HCT116 (cell line): Measurements from ENCODE around the gene FBN1. TPM values are rescaled to one million over a fixed set of nuclear protein-coding genes. Genes with fewer than 3 reads are reported as not detected.

Source experiments
- ATAC-seq: fragments of 200-7000 bp; cut with Tn5 transposase; 2 replicates; pipeline ENCODE4 v1.9.1; 2020; ENCODE audit warnings: mild to moderate bottlenecking, moderate library complexity
- BruUV-seq: library from RNA; stranded (reverse); fragments of 400-500 nt; replicated peaks from 2 replicates; lab custom pipeline; 2021; lab: Mats Ljungman, UMichigan
- CTCF ChIA-PET: fragments of 300-600 bp; sonication (Branson Sonifier 250); formaldehyde crosslinking; loops from one replicate; lab custom pipeline; 2021; ENCODE audit warnings: antibody characterized with exemption; lab: Charles Lee
- POLR2A ChIA-PET: fragments of 300-600, 350-600 bp; sonication (Branson Sonifier 250); formaldehyde crosslinking; loops from one replicate; lab custom pipeline; 2021; ENCODE audit warnings: antibody characterized with exemption; lab: Charles Lee
- RAD21 ChIA-PET, 2 experiments: fragments of 300-600 bp; sonication (Branson Sonifier 250); formaldehyde crosslinking; loops; one replicate each; lab custom pipeline; 2023; ENCODE audit warnings: low total read pairs in 2 of 2; ENCODE audit not compliant: uncharacterized antibody in 2 of 2, unreplicated experiment in 2 of 2, low non-redundant PET in 1 of 2; lab: Charles Lee
- DNase-seq: peaks from one replicate; pipeline ENCODE4 v3.0.0-alpha.2; 2010; ENCODE audit warnings: low read depth, low spot score
- H2AFZ ChIP-seq: fragments of 200-600 bp; shearing (Covaris generic), sonication (generic); 2 replicates; pipeline ENCODE4 v1.6.1; 2017; ENCODE audit warnings: low read depth, mixed run types, mixed read lengths, antibody characterized with exemption, low read length; ENCODE audit not compliant: poor library complexity, severe bottlenecking
- H3K27ac ChIP-seq: 2 replicates; pipeline ENCODE4 v1.5.1; 2012; ENCODE audit warnings: low read depth, low read length
- H3K27me3 ChIP-seq: fragments of 200-600 bp; sonication (generic); 2 replicates; pipeline ENCODE4 v1.6.1; 2016; ENCODE audit warnings: mixed run types, low read length, mixed read lengths; ENCODE audit not compliant: insufficient read depth
- H3K36me3 ChIP-seq, 2 experiments: fragments of 200-500 bp in 1 of 2; fragments of 200-600 bp in 1 of 2; sonication (Bioruptor generic) in 1 of 2; sonication (generic) in 1 of 2; 2 replicates each; pipeline versions ENCODE4 v1.5.1 to v1.6.1; 2014 to 2016; ENCODE audit warnings: low read length in 2 of 2, inconsistent platforms in 1 of 2, mixed read lengths in 1 of 2, mixed run types in 1 of 2; ENCODE audit not compliant: insufficient read depth in 2 of 2, control insufficient read depth in 1 of 2
- H3K4me1 ChIP-seq, 2 experiments: fragments of 200-600 bp in 1 of 2; sonication (generic) in 1 of 2; 2 replicates each; pipeline versions ENCODE4 v1.5.1 to v1.6.1; 2012 to 2017; ENCODE audit warnings: low read length in 2 of 2, inconsistent platforms in 1 of 2, mild to moderate bottlenecking in 1 of 2, mixed read lengths in 1 of 2, mixed run types in 1 of 2, moderate library complexity in 1 of 2; ENCODE audit not compliant: insufficient read depth in 2 of 2, control insufficient read depth in 1 of 2
- H3K4me2 ChIP-seq: fragments of 200-600 bp; sonication (generic); 2 replicates; pipeline ENCODE4 v1.6.1; 2017; ENCODE audit warnings: mixed run types, low read length, mixed read lengths
- H3K4me3 ChIP-seq, 2 experiments: fragments of 200-600 bp in 1 of 2; sonication (generic) in 1 of 2; replicated peaks in 1 of 2; 2 replicates each; pipeline ENCODE4 v1.5.1; 2011 to 2016; ENCODE audit warnings: low read length in 2 of 2, control low read depth in 1 of 2, low read depth in 1 of 2, mild to moderate bottlenecking in 1 of 2, mixed read lengths in 1 of 2, mixed run types in 1 of 2
- H3K79me2 ChIP-seq: fragments of 200-600 bp; sonication (generic); 2 replicates; pipeline ENCODE4 v1.6.1; 2017; ENCODE audit warnings: mild to moderate bottlenecking, mixed run types, low read length, moderate library complexity, mixed read lengths; ENCODE audit not compliant: insufficient read depth
- H3K9ac ChIP-seq: fragments of 200-600 bp; sonication (generic); 2 replicates; pipeline ENCODE4 v1.6.1; 2016; ENCODE audit warnings: low read length, mixed read lengths
- H3K9me2 ChIP-seq: fragments of 200-600 bp; sonication (generic), shearing (Covaris generic); 2 replicates; pipeline ENCODE4 v1.6.1; 2017; ENCODE audit warnings: mixed run types, mild to moderate bottlenecking, moderate library complexity; ENCODE audit not compliant: insufficient read depth
- H3K9me3 ChIP-seq, 2 experiments: fragments of 200-500 bp in 1 of 2; fragments of 200-600 bp in 1 of 2; sonication (Bioruptor generic) in 1 of 2; sonication (generic) in 1 of 2; 2 replicates each; pipeline ENCODE4 v1.6.1; 2014 to 2017; ENCODE audit warnings: low read length in 2 of 2, mixed read lengths in 2 of 2, inconsistent platforms in 1 of 2, low read depth in 1 of 2, mild to moderate bottlenecking in 1 of 2, mixed run types in 1 of 2, moderate library complexity in 1 of 2; ENCODE audit not compliant: control insufficient read depth in 1 of 2, insufficient read depth in 1 of 2
- H4K20me1 ChIP-seq: fragments of 200-600 bp; sonication (generic), shearing (Covaris generic); 2 replicates; pipeline ENCODE4 v1.6.1; 2017; ENCODE audit warnings: mixed run types, mild to moderate bottlenecking, moderate library complexity; ENCODE audit not compliant: insufficient read depth
- ATF3 ChIP-seq: IDR thresholded peaks from 2 replicates; pipeline ENCODE4 v1.6.1; 2012
- CEBPB ChIP-seq: IDR thresholded peaks from 2 replicates; pipeline ENCODE4 v1.6.1; 2012; ENCODE audit warnings: low read depth
- EGR1 ChIP-seq: IDR thresholded peaks from 2 replicates; pipeline ENCODE4 v1.6.1; 2012; ENCODE audit warnings: low read depth
- EZH2 ChIP-seq: fragments of 200-600 bp; sonication (generic); IDR thresholded peaks from 2 replicates; pipeline ENCODE4 v1.6.1; 2017; ENCODE audit warnings: antibody characterized with exemption, mixed run types
- POLR2A ChIP-seq: IDR thresholded peaks from 2 replicates; pipeline ENCODE4 v1.7.0; 2011; ENCODE audit warnings: borderline replicate concordance; ENCODE audit not compliant: insufficient read depth, insufficient read length; ENCODE audit errors: extremely low read depth
- POLR2AphosphoS5 ChIP-seq: IDR thresholded peaks from 2 replicates; pipeline ENCODE4 v1.6.1; 2011; ENCODE audit warnings: mild to moderate bottlenecking, low read depth, low read length, moderate library complexity
- REST ChIP-seq: IDR thresholded peaks from 2 replicates; pipeline ENCODE4 v1.6.1; 2012; ENCODE audit warnings: low read depth
- SP1 ChIP-seq: IDR thresholded peaks from 2 replicates; pipeline ENCODE4 v1.6.1; 2012; ENCODE audit warnings: low read depth
- TCF7L2 ChIP-seq: IDR thresholded peaks from 2 replicates; pipeline ENCODE4 v1.7.0; 2011; ENCODE audit warnings: borderline replicate concordance, inconsistent platforms; ENCODE audit not compliant: insufficient read depth, insufficient read length; ENCODE audit errors: extremely low read depth
- ZBTB33 ChIP-seq: IDR thresholded peaks from 2 replicates; pipeline ENCODE4 v1.6.1; 2011; ENCODE audit warnings: mild to moderate bottlenecking, low read length, moderate library complexity; ENCODE audit not compliant: insufficient replicate concordance; ENCODE audit errors: extremely low read depth
- ZFX ChIP-seq: fragments of 450-650 bp; IDR thresholded peaks from 2 replicates; pipeline ENCODE4 v1.6.1; 2017
- intact Hi-C: fragments of 100-400 bp; cut with micrococcal nuclease; formaldehyde crosslinking; loops from 2 replicates; pipeline ENCODE4 v1.10.0; 2022
- total RNA-seq: library from RNA; stranded (reverse); gene quantifications from one replicate; pipeline ENCODE4 v1.2.1, GENCODE V29; 2021; ENCODE audit not compliant: unreplicated experiment
- TF ChIP-seq, protein P1 (sequence below), 3 experiments: fragments of 200-600 bp in 1 of 3; sonication (generic) in 1 of 3; IDR thresholded peaks in 2 of 3; conservative IDR thresholded peaks in 1 of 3; 2 replicates each; pipeline ENCODE4 v1.5.1; 2012 to 2017; ENCODE audit warnings: low read depth in 2 of 3, low read length in 2 of 3, antibody characterized with exemption in 1 of 3, borderline replicate concordance in 1 of 3, control low read depth in 1 of 3, mild to moderate bottlenecking in 1 of 3, mixed read lengths in 1 of 3, mixed run types in 1 of 3, moderate library complexity in 1 of 3; ENCODE audit not compliant: insufficient read depth in 1 of 3

Gene FBN1
- total RNA-seq, 1 experiment from 2014 or later, result 1.7 TPM

GRCh38 chr15:48421362-48421761 is 224.1 kb downstream of the FBN1 start:
- H3K27me3 ChIP-seq, result no peaks in the 10 kb centered on the region
- H4K20me1 ChIP-seq, result no peaks in the 10 kb centered on the region
- no peak overlapping the region for H3K4me3 ChIP-seq
- no peak for ATAC-seq
- TF ChIP-seq SP1 (no peak), POLR2AphosphoS5 (no peak)
- intact Hi-C loops, result no loop called here
- H3K4me2 ChIP-seq, result no peak overlapping the region
- BruUV-seq, result no TSS peak
- ChIA-PET CTCF (no interaction called here), POLR2A (no interaction called here), RAD21 (no interaction called here)
- DNase-seq, result no peak
- no peaks in the 10 kb centered on the region for H3K79me2 ChIP-seq
- H3K9ac ChIP-seq, result no peak overlapping the region
- no peak overlapping the region for H2AFZ ChIP-seq
- no peaks in the 10 kb centered on the region for H3K9me3 ChIP-seq
- H3K4me1 ChIP-seq, result peaks cover 3 to 20% of the 10 kb centered on the region in 2 experiments; a peak in 2 of 4 replicates
- no peak overlapping the region for H3K27ac ChIP-seq
- H3K36me3 ChIP-seq, result no peaks in the 10 kb centered on the region
- H3K9me2 ChIP-seq, result no peaks in the 10 kb centered on the region; the same call in 1 of the 2 replicates

DNA sequence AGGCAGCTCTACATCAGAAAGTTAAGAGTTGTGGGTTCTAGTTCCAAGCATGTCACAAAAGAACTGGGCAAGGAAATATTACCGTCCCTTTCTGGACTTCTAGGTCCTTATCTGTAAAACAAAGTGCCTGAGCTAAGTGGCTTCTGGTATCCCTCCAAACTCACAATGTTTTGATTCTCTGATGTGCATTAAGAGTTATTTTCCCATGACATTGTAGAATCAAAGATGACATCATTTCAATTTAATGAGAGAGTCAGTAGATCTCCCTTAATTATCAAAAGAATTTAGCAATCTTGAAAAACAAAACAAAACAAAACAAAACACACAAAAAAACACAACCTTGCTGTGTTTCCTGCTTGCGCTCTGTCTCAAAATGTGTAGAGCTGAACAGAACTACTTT is 225.6 kb downstream of the FBN1 start:
- Histone ChIP-seq H3K9ac (no peak overlapping the region), H3K4me1 (peaks cover 0 to 5% of the 10 kb centered on the region in 2 experiments; a peak in 1 of 4 replicates), H3K79me2 (no peaks in the 10 kb centered on the region), H3K27ac (no peak overlapping the region), H3K36me3 (no peaks in the 10 kb centered on the region), H2AFZ (no peak overlapping the region), H3K4me2 (no peak overlapping the region), H4K20me1 (no peaks in the 10 kb centered on the region), H3K27me3 (no peaks in the 10 kb centered on the region)
- no peak for ATAC-seq
- ChIA-PET POLR2A (no interaction called here), CTCF (no interaction called here)
- DNase-seq, result no peak
- BruUV-seq, result no TSS peak
- intact Hi-C loops, result no loop called here
- TF ChIP-seq ZFX, result no peak
- TF ChIP-seq TCF7L2, result no peak
- no peak for TF ChIP-seq ZBTB33
- TF ChIP-seq EGR1, result no peak
- no peak for TF ChIP-seq EZH2
- TF ChIP-seq, protein P1, sequence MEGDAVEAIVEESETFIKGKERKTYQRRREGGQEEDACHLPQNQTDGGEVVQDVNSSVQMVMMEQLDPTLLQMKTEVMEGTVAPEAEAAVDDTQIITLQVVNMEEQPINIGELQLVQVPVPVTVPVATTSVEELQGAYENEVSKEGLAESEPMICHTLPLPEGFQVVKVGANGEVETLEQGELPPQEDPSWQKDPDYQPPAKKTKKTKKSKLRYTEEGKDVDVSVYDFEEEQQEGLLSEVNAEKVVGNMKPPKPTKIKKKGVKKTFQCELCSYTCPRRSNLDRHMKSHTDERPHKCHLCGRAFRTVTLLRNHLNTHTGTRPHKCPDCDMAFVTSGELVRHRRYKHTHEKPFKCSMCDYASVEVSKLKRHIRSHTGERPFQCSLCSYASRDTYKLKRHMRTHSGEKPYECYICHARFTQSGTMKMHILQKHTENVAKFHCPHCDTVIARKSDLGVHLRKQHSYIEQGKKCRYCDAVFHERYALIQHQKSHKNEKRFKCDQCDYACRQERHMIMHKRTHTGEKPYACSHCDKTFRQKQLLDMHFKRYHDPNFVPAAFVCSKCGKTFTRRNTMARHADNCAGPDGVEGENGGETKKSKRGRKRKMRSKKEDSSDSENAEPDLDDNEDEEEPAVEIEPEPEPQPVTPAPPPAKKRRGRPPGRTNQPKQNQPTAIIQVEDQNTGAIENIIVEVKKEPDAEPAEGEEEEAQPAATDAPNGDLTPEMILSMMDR (IDR thresholded peaks at IDR 0.05 in 2 of 3, conservative IDR thresholded peaks at IDR 0.05 in 1 of 3; ENCODE audit: borderline replicate concordance in 1 of 3, insufficient read depth in 1 of 3, low read depth in 2 of 3, low read length in 2 of 3), result no peak
- TF ChIP-seq POLR2A, result no peak
- TF ChIP-seq POLR2AphosphoS5, result no peak
- TF ChIP-seq CEBPB, result no peak
- no peak for TF ChIP-seq ATF3
- TF ChIP-seq REST, result no peak
- TF ChIP-seq, all 23 proteins: peak for 0
- no peaks in the 10 kb centered on the region for H3K9me2 ChIP-seq
- no peak overlapping the region for H3K4me3 ChIP-seq
- RAD21 ChIA-PET, result no interaction called here
- no peaks in the 10 kb centered on the region for H3K9me3 ChIP-seq
